ENCODE results near the gene ABHD1.

The ABHD1 gene

GRCh38 chr2:27077231-27077630, 46.4 kb upstream of the ABHD1 start:
- peaks cover 3 to 10% of the 10 kb centered on the region in 2 experiments for H3K36me3 ChIP-seq (ENCODE audit: control insufficient read depth in 1 of 2, insufficient read depth in 2 of 2, low read depth in 1 of 2, low read length in 2 of 2)
- WGBS = 95% methylated on average over 7 of the region's 7 CpGs
- H3K9me3 ChIP-seq (ENCODE audit: control insufficient read depth, low read length) = no peaks in the 10 kb centered on the region
- no peak overlapping the region for H3K23ac ChIP-seq (ENCODE audit: low read length in 2 of 2)
- H2BK5ac ChIP-seq (ENCODE audit: low read depth, low read length, poor library complexity, severe bottlenecking) = no peak overlapping the region
- no peaks in the 10 kb centered on the region for H3K27me3 ChIP-seq (ENCODE audit: control insufficient read depth in 1 of 2, insufficient read depth in 1 of 2, low read length in 2 of 2)
- no peak overlapping the region for H3K14ac ChIP-seq (ENCODE audit: low read length in 2 of 2)
- no peak overlapping the region for H3K4me3 ChIP-seq (ENCODE audit: insufficient read depth in 1 of 2, low read depth in 1 of 2, low read length in 2 of 2)
- peak overlapping the region; percentile 54 for H2BK120ac ChIP-seq (ENCODE audit: low read depth, low read length)
- no peak overlapping the region for H2AK5ac ChIP-seq (ENCODE audit: low read length, severe bottlenecking)
- H4K91ac ChIP-seq (ENCODE audit: low read length) = peak overlapping the region; percentile 64
- peak overlapping the region in 1 of 2 experiments; percentile 54 for H3K4ac ChIP-seq (ENCODE audit: low read depth in 1 of 2, low read length in 2 of 2)
- peaks cover 24% of the 10 kb centered on the region for H3K4me1 ChIP-seq (ENCODE audit: control insufficient read depth, insufficient read depth, low read depth, low read length)
- H3K27ac ChIP-seq (ENCODE audit: low read length, poor library complexity, severe bottlenecking) = no peak overlapping the region
- DNase-seq = no peak
- H2BK15ac ChIP-seq (ENCODE audit: low read depth, poor library complexity, severe bottlenecking) = peak overlapping the region; percentile 54
- H4K8ac ChIP-seq (ENCODE audit: low read length) = no peak overlapping the region
- H3K18ac ChIP-seq (ENCODE audit: low read depth in 1 of 2, low read length in 2 of 2) = peak overlapping the region in 1 of 2 experiments; percentile 62
- H3K9ac ChIP-seq (ENCODE audit: low read length) = no peak overlapping the region
- peak overlapping the region; percentile 92 to 98 for H2BK12ac ChIP-seq (ENCODE audit: low read length in 2 of 2)
- no peaks in the 10 kb centered on the region for H3K79me1 ChIP-seq (replicated peaks; ENCODE audit: low read length, poor library complexity, severe bottlenecking)
- no peak overlapping the region for H2AFZ ChIP-seq (ENCODE audit: low read depth, low read length)
- no peak overlapping the region for H3K4me2 ChIP-seq (ENCODE audit: low read length, poor library complexity, severe bottlenecking)

- peak within 1 kb of the TSS; percentile 89 for H2BK120ac ChIP-seq (ENCODE audit: low read depth, low read length)
- peak within 1 kb of the TSS; percentile 86 for H3K4ac ChIP-seq (ENCODE audit: low read depth in 1 of 2, low read length in 2 of 2)
- H3K36me3 ChIP-seq (ENCODE audit: control insufficient read depth in 1 of 2, insufficient read depth in 2 of 2, low read depth in 1 of 2, low read length in 2 of 2) = peaks cover 11 to 14% of the 10 kb centered on the region in 2 experiments
- peaks cover 19% of the 10 kb centered on the region for H3K4me1 ChIP-seq (ENCODE audit: control insufficient read depth, insufficient read depth, low read depth, low read length)
- peak within 1 kb of the TSS; percentile 94 for H4K91ac ChIP-seq (ENCODE audit: low read length)
- H3K4me2 ChIP-seq (ENCODE audit: low read length, poor library complexity, severe bottlenecking) = no peak within 1 kb of the TSS
- H2AFZ ChIP-seq (ENCODE audit: low read depth, low read length) = peak within 1 kb of the TSS; percentile 44
- peak within 1 kb of the TSS; percentile 93 for H4K8ac ChIP-seq (ENCODE audit: low read length)
- peak within 1 kb of the TSS; percentile 89 to 91 for H3K18ac ChIP-seq (ENCODE audit: low read depth in 1 of 2, low read length in 2 of 2)
- WGBS = 11% methylated on average over 39 of the region's 41 CpGs
- peak within 1 kb of the TSS in 1 of 2 experiments; percentile 93 for H3K4me3 ChIP-seq (ENCODE audit: insufficient read depth in 1 of 2, low read depth in 1 of 2, low read length in 2 of 2)
- peak within 1 kb of the TSS; percentile 17 for H3K27ac ChIP-seq (ENCODE audit: low read length, poor library complexity, severe bottlenecking)
- no peak within 1 kb of the TSS for H2AK5ac ChIP-seq (ENCODE audit: low read length, severe bottlenecking)
- peak within 1 kb of the TSS; percentile 91 for H3K9ac ChIP-seq (ENCODE audit: low read length)
- peak within 1 kb of the TSS; percentile 39 for H2BK15ac ChIP-seq (ENCODE audit: low read depth, poor library complexity, severe bottlenecking)
- no peaks in the 10 kb centered on the region for H3K9me3 ChIP-seq (ENCODE audit: control insufficient read depth, low read length)
- no peaks in the 10 kb centered on the region for H3K79me1 ChIP-seq (replicated peaks; ENCODE audit: low read length, poor library complexity, severe bottlenecking)
- H3K23ac ChIP-seq (ENCODE audit: low read length in 2 of 2) = peak within 1 kb of the TSS in 1 of 2 experiments; percentile 46
- H2BK5ac ChIP-seq (ENCODE audit: low read depth, low read length, poor library complexity, severe bottlenecking) = no peak within 1 kb of the TSS
- H3K14ac ChIP-seq (ENCODE audit: low read length in 2 of 2) = peak within 1 kb of the TSS in 1 of 2 experiments; percentile 78
- peak; percentile 94 for DNase-seq
- peak within 1 kb of the TSS; percentile 88 to 92 for H2BK12ac ChIP-seq (ENCODE audit: low read length in 2 of 2)
- H3K27me3 ChIP-seq (ENCODE audit: control insufficient read depth in 1 of 2, insufficient read depth in 1 of 2, low read length in 2 of 2) = no peaks in the 10 kb centered on the region
These were observed 45.1 kb upstream of the ABHD1 start, which contains the start of gene EMILIN1 for GRCh38 chr2:27078267-27079194. Gene EMILIN1 (plus strand): TSS chr2:27078615. CDS start chr2:27079066, 451 bp downstream.

- peak overlapping the region; percentile 86 for H3K4ac ChIP-seq (ENCODE audit: low read depth in 1 of 2, low read length in 2 of 2)
- peak overlapping the region in 1 of 2 experiments; percentile 79 for H3K23ac ChIP-seq (ENCODE audit: low read length in 2 of 2)
- peak; percentile 35 for DNase-seq
- H3K79me1 ChIP-seq (replicated peaks; ENCODE audit: low read length, poor library complexity, severe bottlenecking) = no peaks in the 10 kb centered on the region
- peak overlapping the region; percentile 89 to 91 for H3K18ac ChIP-seq (ENCODE audit: low read depth in 1 of 2, low read length in 2 of 2)
- peak overlapping the region; percentile 93 for H4K8ac ChIP-seq (ENCODE audit: low read length)
- peak overlapping the region; percentile 75 for H2BK120ac ChIP-seq (ENCODE audit: low read depth, low read length)
- H3K27ac ChIP-seq (ENCODE audit: low read length, poor library complexity, severe bottlenecking) = no peak overlapping the region
- WGBS = 68% methylated on average over 13 of the region's 14 CpGs
- no peak overlapping the region for H3K4me2 ChIP-seq (ENCODE audit: low read length, poor library complexity, severe bottlenecking)
- no peak overlapping the region for H2AFZ ChIP-seq (ENCODE audit: low read depth, low read length)
- H3K36me3 ChIP-seq (ENCODE audit: control insufficient read depth in 1 of 2, insufficient read depth in 2 of 2, low read depth in 1 of 2, low read length in 2 of 2) = peaks cover 11 to 14% of the 10 kb centered on the region in 2 experiments
- H3K9me3 ChIP-seq (ENCODE audit: control insufficient read depth, low read length) = no peaks in the 10 kb centered on the region
- peak overlapping the region in 1 of 2 experiments; percentile 84 for H3K14ac ChIP-seq (ENCODE audit: low read length in 2 of 2)
- H3K27me3 ChIP-seq (ENCODE audit: control insufficient read depth in 1 of 2, insufficient read depth in 1 of 2, low read length in 2 of 2) = no peaks in the 10 kb centered on the region
- peak overlapping the region; percentile 94 for H2BK12ac ChIP-seq (ENCODE audit: low read length in 2 of 2)
- peak overlapping the region in 1 of 2 experiments; percentile 93 for H3K4me3 ChIP-seq (ENCODE audit: insufficient read depth in 1 of 2, low read depth in 1 of 2, low read length in 2 of 2)
- H2BK5ac ChIP-seq (ENCODE audit: low read depth, low read length, poor library complexity, severe bottlenecking) = no peak overlapping the region
- peaks cover 19% of the 10 kb centered on the region for H3K4me1 ChIP-seq (ENCODE audit: control insufficient read depth, insufficient read depth, low read depth, low read length)
- H2BK15ac ChIP-seq (ENCODE audit: low read depth, poor library complexity, severe bottlenecking) = peak overlapping the region; percentile 78
- no peak overlapping the region for H2AK5ac ChIP-seq (ENCODE audit: low read length, severe bottlenecking)
- peak overlapping the region; percentile 95 for H4K91ac ChIP-seq (ENCODE audit: low read length)
- H3K9ac ChIP-seq (ENCODE audit: low read length) = peak overlapping the region; percentile 91
These were observed 44.1 kb upstream of the ABHD1 start for GRCh38 chr2:27079233-27080139.
